GM21737 (cell line): ENCODE data around the gene ALDH3A1.

Experiments
- ATAC-seq: cut with Tn5 transposase; IDR thresholded peaks from one replicate; pipeline ENCODE4 v1.9.1; 2021; ENCODE audit warnings: mild to moderate bottlenecking, moderate library complexity; ENCODE audit not compliant: unreplicated experiment

Gene ALDH3A1

DNA sequence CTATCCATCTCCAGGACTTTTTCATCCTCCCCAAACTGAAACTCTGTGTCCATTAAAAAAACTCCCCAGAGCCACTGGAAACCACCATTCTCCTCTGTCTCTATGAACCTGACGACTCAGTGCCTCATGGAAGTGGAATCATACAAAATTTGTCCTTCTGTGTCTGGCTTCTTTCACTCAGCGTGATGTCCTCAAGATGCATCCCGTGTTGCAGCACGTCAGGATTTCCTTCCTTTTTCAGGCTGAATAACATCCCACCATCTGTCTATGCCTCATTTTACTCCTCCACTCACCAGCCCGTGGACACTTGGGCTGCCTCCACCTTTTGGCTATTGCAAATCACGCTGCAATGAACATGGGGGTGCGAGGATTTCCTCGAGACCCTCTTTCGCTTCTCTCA lies 12.6 kb upstream of the ALDH3A1 start:
- no peak for ATAC-seq

GRCh38 chr17:19759568-19760549 lies 11.8 kb upstream of the ALDH3A1 start:
- ATAC-seq = no peak

GRCh38 chr17:19757536-19758180 lies 9.6 kb upstream of the ALDH3A1 start:
- ATAC-seq = no peak

DNA sequence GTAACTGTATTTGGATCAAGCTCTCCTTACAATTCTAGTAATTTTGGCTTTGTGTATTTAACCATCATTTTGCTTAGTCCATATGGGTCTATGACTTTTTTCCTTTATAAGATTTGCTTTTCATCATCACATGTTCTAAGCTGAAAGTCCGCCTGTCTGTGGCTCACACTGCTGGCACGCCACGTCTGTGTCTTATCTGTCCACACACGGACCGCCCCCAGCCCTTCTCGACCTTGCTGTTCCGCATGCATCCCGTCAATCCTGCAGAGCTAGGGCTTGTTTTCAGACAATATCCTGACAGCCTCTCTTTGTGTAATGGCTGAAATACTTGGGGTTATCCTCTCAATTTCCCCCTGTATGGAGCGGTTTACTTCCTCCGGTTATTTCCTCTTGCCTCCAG lies 8.4 kb upstream of the ALDH3A1 start:
- no peak for ATAC-seq

DNA sequence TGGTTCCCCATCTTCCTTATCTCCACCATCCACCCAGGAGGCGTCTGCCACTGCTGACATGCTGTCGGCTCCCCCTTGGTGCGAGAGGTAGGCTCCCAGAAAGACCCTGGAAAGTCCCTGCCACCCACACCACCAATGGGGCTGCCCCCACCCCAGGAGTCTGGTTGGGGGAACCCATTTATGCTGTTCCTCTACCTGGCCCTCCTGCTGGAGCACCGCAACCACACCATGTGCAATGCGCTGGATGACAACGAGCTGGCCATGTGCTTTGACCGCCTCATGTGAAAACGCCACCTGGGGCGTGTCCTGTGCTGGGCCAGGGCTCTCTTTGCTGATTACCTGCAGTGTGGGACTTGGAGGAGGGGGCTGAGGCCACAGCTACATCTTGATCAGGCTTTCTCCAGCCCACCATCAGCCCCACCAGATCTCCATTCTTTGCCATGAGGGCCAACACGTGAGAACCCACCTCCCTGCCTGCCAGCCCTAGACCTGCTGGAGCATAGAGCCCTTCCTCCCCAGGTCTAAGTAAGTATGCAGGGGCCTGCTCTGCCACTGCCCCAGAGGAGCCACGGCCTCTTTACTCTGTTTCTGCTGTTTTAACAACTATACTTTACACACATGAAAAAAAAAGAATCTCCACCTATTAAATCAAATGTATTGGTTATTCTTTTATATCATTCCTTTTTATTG lies 7.9 kb upstream of the ALDH3A1 start:
- no peak for ATAC-seq

DNA sequence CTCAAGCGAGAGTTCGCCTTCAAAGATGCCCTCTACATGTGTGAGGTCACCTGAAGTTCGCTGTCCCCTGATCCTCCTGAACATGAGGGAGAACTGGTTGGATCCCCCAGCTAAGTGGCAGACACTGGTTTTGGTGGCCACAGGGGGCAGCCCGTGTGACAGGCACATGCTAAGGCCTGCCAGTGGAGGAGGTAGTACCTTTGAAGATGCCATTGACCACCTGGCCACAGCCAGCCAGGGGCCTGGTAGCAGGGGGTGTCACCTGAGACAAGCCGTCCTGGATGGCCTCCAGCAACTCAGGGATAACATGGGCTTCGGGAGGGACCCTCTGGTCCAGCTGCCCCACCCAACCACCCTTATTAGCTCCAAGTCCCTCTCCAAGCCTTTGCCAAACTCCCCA lies 7.3 kb upstream of the ALDH3A1 start:
- ATAC-seq = no peak

DNA sequence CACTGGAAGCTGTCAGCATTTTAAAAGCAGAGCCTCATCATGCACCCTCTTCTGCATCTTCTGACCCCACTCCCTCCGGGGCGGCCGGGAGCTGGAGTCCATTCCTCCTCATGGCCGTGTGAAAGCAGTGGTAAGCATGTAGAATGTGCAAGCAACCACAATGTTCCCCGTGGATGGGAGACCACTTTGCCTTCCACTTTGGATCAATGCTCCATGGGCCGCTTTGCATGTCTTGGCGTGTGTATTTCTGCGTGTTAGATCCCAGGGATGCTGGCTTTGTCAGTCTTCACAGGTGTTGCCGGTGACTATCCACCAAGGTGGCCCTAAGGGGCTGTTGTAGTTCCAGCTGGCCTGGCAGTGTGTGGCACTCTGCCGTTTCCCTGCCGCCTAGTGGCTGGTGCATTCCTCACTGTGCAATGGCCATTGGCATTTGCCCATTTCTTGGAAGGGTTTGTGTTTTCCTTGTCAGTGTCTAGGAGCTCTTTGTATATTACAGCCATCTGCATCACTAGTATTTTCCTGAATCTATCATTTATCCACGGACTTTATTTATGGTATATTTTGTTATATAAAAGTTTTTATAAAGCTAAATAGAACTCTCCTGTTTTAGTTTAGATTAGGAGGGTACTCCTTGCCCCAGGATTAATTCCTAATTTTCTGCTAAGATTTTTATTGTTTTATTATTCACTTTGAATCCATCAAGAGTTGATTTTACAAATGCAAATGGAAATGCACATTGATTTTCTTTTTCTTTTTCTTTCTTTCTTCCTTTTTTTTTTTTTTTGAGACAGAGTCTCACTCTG lies 5.8 kb upstream of the ALDH3A1 start:
- ATAC-seq = no peak

GRCh38 chr17:19753051-19753509 lies 5.0 kb upstream of the ALDH3A1 start:
- no peak for ATAC-seq

- ATAC-seq = no peak
Observed at GRCh38 chr17:19752216-19753050, 4.3 kb upstream of the ALDH3A1 start.

DNA sequence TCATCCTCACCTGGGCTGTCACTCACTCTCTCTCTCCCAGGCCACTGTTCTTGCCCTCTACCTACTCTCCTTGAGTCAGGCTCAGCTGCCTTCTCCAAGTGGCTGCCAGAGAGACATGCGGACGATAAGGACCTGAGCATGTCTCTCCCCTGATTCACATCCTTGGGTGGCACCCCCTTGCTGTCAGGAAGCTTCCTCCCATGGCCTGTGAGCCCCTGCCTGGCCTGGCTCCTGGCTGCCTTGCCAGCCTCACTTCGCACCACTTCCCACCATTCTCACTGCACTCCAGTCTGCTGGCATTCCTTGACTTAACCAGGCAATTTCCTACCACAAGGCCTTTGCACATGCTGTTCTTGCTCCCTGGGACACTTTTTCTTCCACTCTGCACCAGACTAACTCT lies 2.7 kb upstream of the ALDH3A1 start:
- ATAC-seq = no peak

GRCh38 chr17:19750020-19750572 lies 2.0 kb upstream of the ALDH3A1 start:
- no peak for ATAC-seq

GRCh38 chr17:19748807-19749193 lies 702 bp upstream of the ALDH3A1 start:
- ATAC-seq = no peak

- no peak for ATAC-seq
Observed at GRCh38 chr17:19747159-19747719, 859 bp downstream of the ALDH3A1 start.

GRCh38 chr17:19746517-19746916 lies 1.6 kb downstream of the ALDH3A1 start:
- no peak for ATAC-seq

- ATAC-seq = peak; percentile 64
Observed at GRCh38 chr17:19744922-19745757, 3.0 kb downstream of the ALDH3A1 start.

DNA sequence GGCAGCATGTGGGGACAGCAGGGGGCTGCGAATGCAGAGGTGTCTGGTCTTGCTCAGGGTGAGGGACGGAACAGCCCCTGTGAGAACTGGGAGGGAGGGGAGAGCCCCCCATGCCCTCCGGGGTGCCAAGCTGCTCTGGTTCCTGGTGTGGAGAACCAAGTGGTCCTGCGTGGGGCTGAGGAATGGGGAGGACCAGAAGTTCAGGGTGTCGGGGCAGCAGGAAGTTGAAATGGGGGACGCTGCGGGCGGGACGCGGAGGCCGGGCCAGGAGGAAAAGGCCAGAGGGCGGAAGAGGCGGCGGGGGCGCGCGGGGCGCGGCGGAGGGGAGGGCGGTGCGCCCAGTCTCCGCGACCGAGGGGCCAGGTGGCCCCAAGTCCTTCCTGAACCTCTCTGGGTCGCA lies 3.6 kb downstream of the ALDH3A1 start:
- ATAC-seq = no peak

- ATAC-seq = no peak
Observed at GRCh38 chr17:19743101-19744100, 4.7 kb downstream of the ALDH3A1 start.
